Activated CD4-positive, alpha-beta T cell treated with anti-CD3 and anti-CD28 coated beads for 36 hours (primary cell): ENCODE measurements around the gene CACNA2D1. TPM values are rescaled to one million over a fixed set of nuclear protein-coding genes. Genes with fewer than 3 reads are reported as not detected.

Experiments used
- ATAC-seq: fragments of 200-7000 bp; cut with Tn5 transposase; one replicate; pipeline ENCODE4 v1.10.0; 2021; ENCODE audit warnings: mild to moderate bottlenecking, moderate library complexity
- CTCF ChIA-PET: fragments of 350-600 bp; sonication (Branson Sonifier 250); formaldehyde crosslinking; loops from one replicate; lab custom pipeline; 2021; ENCODE audit warnings: antibody characterized with exemption; lab: Charles Lee
- POLR2A ChIA-PET: fragments of 350-600 bp; sonication (Branson Sonifier 250); formaldehyde crosslinking; loops from one replicate; lab custom pipeline; 2021; ENCODE audit warnings: antibody characterized with exemption, inconsistent platforms; lab: Charles Lee
- DNase-seq: peaks from one replicate; pipeline ENCODE4 v3.0.0-alpha.2; 2020
- H3K27ac Mint-ChIP-seq: one replicate; pipeline ENCODE4 v1.8.0; 2021; ENCODE audit warnings: mixed read lengths
- H3K27me3 Mint-ChIP-seq: one replicate; pipeline ENCODE4 v1.8.0; 2021; ENCODE audit warnings: mixed read lengths
- H3K36me3 Mint-ChIP-seq: one replicate; pipeline ENCODE4 v1.8.0; 2021; ENCODE audit warnings: low read depth, mixed read lengths
- H3K4me1 Mint-ChIP-seq: one replicate; pipeline ENCODE4 v1.8.0; 2021; ENCODE audit warnings: mixed read lengths
- H3K4me3 Mint-ChIP-seq: one replicate; pipeline ENCODE4 v1.8.0; 2021; ENCODE audit warnings: mild to moderate bottlenecking, moderate library complexity, mixed read lengths
- H3K9me3 Mint-ChIP-seq: one replicate; pipeline ENCODE4 v1.8.0; 2021; ENCODE audit warnings: low read depth, mixed read lengths
- intact Hi-C, 2 experiments: fragments of 100-400 bp; cut with DNase I in 1 of 2; cut with micrococcal nuclease in 1 of 2; formaldehyde crosslinking; loops; one replicate each; pipeline versions ENCODE4 v1.14.2 to v1.15.1; 2022 to 2024; cut with DNase I, micrococcal nuclease
- total RNA-seq, 2 experiments: library from RNA; stranded (reverse); gene quantifications; one replicate each; pipeline ENCODE4 v1.2.3, GENCODE V29; 2021

Gene CACNA2D1
- total RNA-seq, 2 experiments from 2014 or later = not detected

DNA sequence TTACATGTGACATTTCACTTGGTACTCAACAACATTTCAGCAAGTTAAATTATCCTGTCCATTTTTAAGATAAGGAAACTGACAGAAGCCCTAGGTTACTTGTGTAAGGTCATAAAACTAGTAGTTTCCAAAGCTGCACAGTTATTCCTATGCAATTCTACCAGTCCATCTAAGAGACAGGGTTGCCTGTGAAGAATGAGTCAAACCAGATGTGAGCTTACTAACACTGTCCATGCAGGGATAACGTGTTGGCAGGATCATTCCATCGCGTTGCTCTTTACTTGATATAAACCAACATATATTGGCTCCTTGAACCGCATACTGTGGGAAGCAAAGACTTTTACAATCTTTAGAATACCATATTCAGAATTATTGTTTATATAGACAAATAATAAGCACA, 392.8 kb downstream of the CACNA2D1 start:
- DNase-seq (no peak), ATAC-seq (no peak)
- H3K4me1 Mint-ChIP-seq = no peaks in the 10 kb centered on the region
- H3K4me3 Mint-ChIP-seq = no peak overlapping the region
- H3K27me3 Mint-ChIP-seq = no peaks in the 10 kb centered on the region
- H3K36me3 Mint-ChIP-seq = no peaks in the 10 kb centered on the region
- POLR2A ChIA-PET = no interaction called here
- CTCF ChIA-PET = no interaction called here
- intact Hi-C loops = no loop called here
- no peak overlapping the region for H3K27ac Mint-ChIP-seq
- no peaks in the 10 kb centered on the region for H3K9me3 Mint-ChIP-seq

DNA sequence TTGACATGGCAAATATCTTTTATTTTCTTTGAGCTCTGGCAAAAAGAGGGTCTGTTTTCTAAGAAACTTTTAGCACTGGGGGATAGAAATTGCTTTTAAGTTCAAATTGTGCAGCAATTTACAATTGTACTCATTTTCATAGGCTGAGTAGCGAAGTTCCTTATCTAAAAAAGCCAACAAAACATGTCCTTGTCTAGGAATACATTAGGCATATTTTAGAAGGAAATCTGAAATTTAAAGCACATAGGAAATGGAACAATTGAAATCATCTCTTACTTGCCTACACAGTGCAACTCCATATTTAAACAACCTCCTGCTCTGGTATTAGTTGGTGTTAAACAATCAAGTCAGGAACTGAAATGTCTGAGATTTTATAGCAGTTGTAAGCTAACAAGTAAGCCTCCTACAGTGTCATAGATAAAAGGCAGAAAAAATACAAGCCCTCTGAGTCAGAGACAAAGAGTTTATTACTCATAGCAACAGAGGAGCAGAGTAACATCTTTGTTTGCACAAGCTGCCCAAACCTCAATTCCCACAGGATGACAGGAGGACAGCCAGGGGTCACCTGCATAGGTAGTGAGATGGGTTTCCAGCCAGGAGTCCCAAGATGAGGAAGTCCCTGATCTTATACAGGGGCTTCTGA, 393.6 kb downstream of the CACNA2D1 start:
- ChIA-PET POLR2A (no interaction called here), CTCF (no interaction called here)
- Mint-ChIP-seq H3K9me3 (no peaks in the 10 kb centered on the region), H3K36me3 (no peaks in the 10 kb centered on the region), H3K4me1 (no peaks in the 10 kb centered on the region), H3K4me3 (no peak overlapping the region), H3K27ac (no peak overlapping the region), H3K27me3 (no peaks in the 10 kb centered on the region)
- intact Hi-C loops = loop anchor here (10.0 kb wide), 3 partner anchors 425 to 555 kb away; no protein-coding TSS in a partner anchor
- ATAC-seq (no peak), DNase-seq (no peak)

DNA sequence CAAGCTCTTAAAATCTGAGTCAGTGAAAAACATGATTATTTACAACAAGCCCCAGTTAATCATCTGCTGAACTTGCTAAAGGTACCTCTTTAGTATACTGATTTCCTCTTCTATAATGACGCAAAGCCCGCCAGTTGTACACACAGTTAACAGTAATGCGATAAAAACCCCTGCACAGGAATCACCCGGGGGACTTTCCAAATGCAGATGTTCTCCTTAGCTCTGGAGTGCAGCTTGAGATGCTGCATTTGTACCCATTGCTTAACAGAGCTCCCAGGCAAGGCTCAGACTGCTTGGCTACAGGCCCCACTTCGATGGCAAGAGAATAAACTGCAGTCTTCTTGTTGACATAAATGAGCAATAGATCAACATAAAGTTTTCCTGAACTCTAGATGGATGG, 394.1 kb downstream of the CACNA2D1 start:
- no peaks in the 10 kb centered on the region for H3K27me3 Mint-ChIP-seq
- POLR2A ChIA-PET = no interaction called here
- no peak for ATAC-seq
- no peaks in the 10 kb centered on the region for H3K9me3 Mint-ChIP-seq
- no peak overlapping the region for H3K27ac Mint-ChIP-seq
- intact Hi-C loops = loop anchor here (10.0 kb wide), 3 partner anchors 425 to 555 kb away; no protein-coding TSS in a partner anchor
- no peaks in the 10 kb centered on the region for H3K4me1 Mint-ChIP-seq
- no peak for DNase-seq
- H3K4me3 Mint-ChIP-seq = no peak overlapping the region
- H3K36me3 Mint-ChIP-seq = no peaks in the 10 kb centered on the region
- CTCF ChIA-PET = no interaction called here

DNA sequence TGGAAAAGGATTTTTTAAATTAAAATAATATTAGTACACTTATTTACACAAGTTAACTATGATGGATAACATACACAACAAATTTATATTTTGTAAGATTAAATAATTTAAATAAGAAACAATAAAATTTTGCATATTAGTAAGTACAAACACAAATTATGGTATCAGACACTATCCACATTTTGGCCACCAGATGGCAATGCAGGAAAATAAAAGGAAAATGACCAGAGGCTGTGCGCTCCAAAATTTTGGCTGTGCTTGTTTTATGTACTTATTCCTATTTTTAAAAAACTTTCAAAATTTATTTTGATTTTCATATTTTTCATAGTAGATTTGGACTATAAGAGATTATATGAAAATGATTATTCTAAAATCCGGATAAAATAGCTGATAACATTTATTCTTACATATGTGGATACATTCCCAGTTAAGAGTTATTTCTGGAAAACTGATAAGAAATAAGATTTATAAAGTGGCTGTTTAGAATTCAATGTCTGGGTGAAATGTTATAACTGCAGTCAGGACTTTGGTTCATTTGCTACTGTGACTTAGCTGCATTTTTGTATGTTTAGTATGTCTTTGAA, 399.0 kb downstream of the CACNA2D1 start:
- Mint-ChIP-seq H3K27ac (no peak overlapping the region), H3K9me3 (no peaks in the 10 kb centered on the region), H3K4me3 (no peak overlapping the region), H3K36me3 (no peaks in the 10 kb centered on the region), H3K27me3 (no peaks in the 10 kb centered on the region), H3K4me1 (no peaks in the 10 kb centered on the region)
- ChIA-PET CTCF (interaction anchor here (0.8 to 1.8 kb wide), 5 partner anchors 523 to 562 kb away, joined by 3 to 6 read pairs (median 3); no protein-coding TSS in a partner anchor), POLR2A (no interaction called here)
- DNase-seq = peak; percentile 24
- intact Hi-C loops = loop anchor here (1.0 to 10.0 kb wide), 5 partner anchors 430 to 683 kb away; no protein-coding TSS in a partner anchor
- no peak for ATAC-seq

DNA sequence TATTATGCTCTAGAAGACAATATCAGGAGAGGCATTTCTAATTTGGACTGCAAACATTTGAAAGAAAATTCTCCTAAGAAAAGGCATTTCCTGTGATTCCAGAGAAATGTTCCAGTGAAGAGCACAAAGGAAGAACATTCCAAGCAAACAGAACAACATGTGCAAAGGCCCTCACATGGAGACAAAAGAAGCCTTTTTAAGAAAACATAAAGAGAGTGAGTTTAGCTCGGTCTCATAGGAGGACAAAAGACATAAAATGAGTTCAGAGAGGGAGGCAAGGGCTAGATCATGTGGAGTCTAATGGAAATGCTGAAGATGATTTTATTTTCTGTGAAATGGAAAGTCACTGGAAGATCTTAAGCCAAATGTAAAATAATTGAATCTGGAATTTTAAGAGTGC, 404.0 kb downstream of the CACNA2D1 start:
- no peak for DNase-seq
- ATAC-seq = no peak
- H3K36me3 Mint-ChIP-seq = no peaks in the 10 kb centered on the region
- no peaks in the 10 kb centered on the region for H3K27me3 Mint-ChIP-seq
- no peaks in the 10 kb centered on the region for H3K9me3 Mint-ChIP-seq
- H3K4me3 Mint-ChIP-seq = no peak overlapping the region
- no peaks in the 10 kb centered on the region for H3K4me1 Mint-ChIP-seq
- intact Hi-C loops = loop anchor here (5.0 to 10.0 kb wide), 4 partner anchors 435 to 688 kb away; no protein-coding TSS in a partner anchor
- CTCF ChIA-PET = no interaction called here
- POLR2A ChIA-PET = no interaction called here
- no peak overlapping the region for H3K27ac Mint-ChIP-seq

DNA sequence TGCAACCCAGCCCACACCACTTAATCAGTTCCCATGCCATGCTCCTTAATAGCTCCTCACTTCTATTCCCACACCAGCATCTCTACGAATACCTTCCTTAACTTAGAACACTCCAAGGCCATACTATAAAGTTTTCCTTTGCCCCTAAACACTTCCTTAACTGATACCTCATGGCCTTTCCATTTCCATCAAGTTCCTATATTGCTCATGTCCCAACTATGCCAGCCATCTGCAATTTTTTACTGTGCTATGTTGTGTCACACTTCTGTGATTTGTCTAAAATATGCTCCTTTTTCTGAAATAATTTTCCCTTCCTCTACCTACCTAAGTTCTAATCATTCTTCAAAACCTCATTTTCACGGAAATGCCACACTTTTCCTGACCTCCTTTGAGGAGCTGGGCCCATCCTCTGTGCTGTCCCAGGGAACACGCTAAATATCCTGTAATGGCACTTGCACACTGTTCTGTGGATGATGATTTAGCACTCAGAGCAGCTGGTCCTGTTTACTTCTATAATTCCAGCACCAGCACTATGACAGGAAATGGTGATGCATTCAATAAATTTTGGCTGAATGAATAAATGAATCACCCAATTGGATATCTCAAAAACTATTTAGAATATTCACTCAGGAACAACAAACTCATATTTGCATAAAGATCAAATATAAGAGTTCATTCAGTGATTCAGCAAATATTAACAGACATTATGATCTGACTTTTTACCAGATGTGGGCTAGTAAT, 407.3 kb downstream of the CACNA2D1 start:
- no peak for ATAC-seq
- H3K4me3 Mint-ChIP-seq = no peak overlapping the region
- H3K27me3 Mint-ChIP-seq = no peaks in the 10 kb centered on the region
- no peaks in the 10 kb centered on the region for H3K9me3 Mint-ChIP-seq
- H3K27ac Mint-ChIP-seq = no peak overlapping the region
- H3K4me1 Mint-ChIP-seq = no peaks in the 10 kb centered on the region
- CTCF ChIA-PET = no interaction called here
- intact Hi-C loops = no loop called here
- DNase-seq = no peak
- POLR2A ChIA-PET = no interaction called here
- H3K36me3 Mint-ChIP-seq = no peaks in the 10 kb centered on the region

DNA sequence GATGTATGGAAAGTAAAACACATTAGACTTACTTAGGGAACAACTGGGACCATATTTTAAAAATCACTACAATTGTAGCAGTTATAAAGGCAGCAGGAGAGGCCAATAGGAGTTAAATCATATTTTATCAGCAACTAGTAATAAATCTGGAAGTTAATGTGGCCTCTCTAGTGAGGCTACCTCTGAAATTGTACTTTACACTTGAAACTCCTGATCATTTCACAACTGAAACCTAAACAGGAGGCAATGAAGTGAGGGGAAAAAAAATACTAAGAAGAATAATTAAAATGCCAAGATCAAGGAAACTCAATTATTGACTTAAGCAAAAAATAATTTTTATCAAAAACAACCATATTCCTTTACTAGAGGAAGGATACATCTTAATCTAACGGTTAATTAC, 408.1 kb downstream of the CACNA2D1 start:
- no peak for ATAC-seq
- Mint-ChIP-seq H3K27me3 (no peaks in the 10 kb centered on the region), H3K4me3 (no peak overlapping the region), H3K36me3 (no peaks in the 10 kb centered on the region), H3K4me1 (no peaks in the 10 kb centered on the region), H3K27ac (no peak overlapping the region), H3K9me3 (no peaks in the 10 kb centered on the region)
- DNase-seq = no peak
- intact Hi-C loops = no loop called here
- POLR2A ChIA-PET = no interaction called here
- CTCF ChIA-PET = interaction anchor here (0.6 kb wide), 1 partner anchor 1486 kb away, joined by 3 read pairs; no protein-coding TSS in a partner anchor

DNA sequence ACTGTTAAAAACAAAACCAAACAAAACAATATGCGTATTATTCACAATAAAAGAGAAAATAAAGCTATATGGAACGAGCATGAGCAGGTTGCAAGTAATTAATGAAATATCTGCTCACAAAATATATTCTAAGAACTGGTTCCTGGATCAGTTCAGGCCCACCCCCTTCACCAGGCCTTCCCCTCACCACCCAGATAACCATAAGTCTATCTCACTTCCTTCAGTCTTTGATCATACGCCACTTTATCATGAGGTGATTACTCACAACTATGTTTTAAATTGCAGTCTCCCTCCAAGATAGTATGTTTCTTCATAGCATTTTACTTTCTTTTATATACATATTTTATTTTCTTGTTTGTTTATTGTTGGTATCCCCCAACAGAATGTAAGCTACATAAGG, 410.7 kb downstream of the CACNA2D1 start:
- ATAC-seq (no peak), DNase-seq (no peak)
- no peaks in the 10 kb centered on the region for H3K36me3 Mint-ChIP-seq
- ChIA-PET CTCF (interaction anchor here (0.7 to 1.5 kb wide), 2 partner anchors 10 to 36 kb away, joined by 3 read pairs; no protein-coding TSS in a partner anchor), POLR2A (no interaction called here)
- H3K27me3 Mint-ChIP-seq = no peaks in the 10 kb centered on the region
- intact Hi-C loops = no loop called here
- no peak overlapping the region for H3K4me3 Mint-ChIP-seq
- no peak overlapping the region for H3K27ac Mint-ChIP-seq
- H3K4me1 Mint-ChIP-seq = no peaks in the 10 kb centered on the region
- no peaks in the 10 kb centered on the region for H3K9me3 Mint-ChIP-seq

DNA sequence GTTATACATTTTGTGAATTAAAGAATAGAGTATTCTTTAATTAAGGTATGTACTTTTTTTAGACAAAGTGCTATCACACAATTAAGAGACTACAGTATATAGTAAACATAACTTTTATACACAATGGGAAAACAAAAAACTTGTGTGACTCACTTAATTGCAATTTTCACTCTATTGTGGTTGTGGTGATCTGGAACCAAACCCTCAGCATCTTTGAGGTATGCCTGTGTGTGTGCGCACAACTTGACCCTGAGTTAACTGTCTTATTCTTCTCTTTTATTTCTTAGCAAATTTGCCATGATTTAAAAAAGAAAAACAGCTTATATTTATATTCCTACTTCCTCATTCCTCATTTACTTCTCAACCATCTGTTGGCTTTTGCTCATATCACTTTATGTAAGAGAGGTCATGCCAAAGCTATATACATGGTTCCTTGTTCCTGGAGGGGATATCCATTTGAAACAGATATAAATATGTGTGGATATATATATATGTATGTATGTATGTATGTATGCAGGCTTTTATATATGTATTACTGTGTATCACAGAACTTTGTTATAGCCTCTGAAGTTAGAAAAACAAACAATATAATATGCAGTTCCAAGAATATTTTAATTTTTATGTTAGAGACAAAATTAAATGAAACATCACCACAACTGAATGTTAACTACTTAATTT, 414.2 kb downstream of the CACNA2D1 start:
- DNase-seq (no peak), ATAC-seq (no peak)
- no peaks in the 10 kb centered on the region for H3K36me3 Mint-ChIP-seq
- H3K4me3 Mint-ChIP-seq = no peak overlapping the region
- ChIA-PET CTCF (no interaction called here), POLR2A (no interaction called here)
- H3K9me3 Mint-ChIP-seq = peaks cover 4% of the 10 kb centered on the region
- intact Hi-C loops = no loop called here
- H3K27ac Mint-ChIP-seq = no peak overlapping the region
- no peaks in the 10 kb centered on the region for H3K27me3 Mint-ChIP-seq
- H3K4me1 Mint-ChIP-seq = no peaks in the 10 kb centered on the region

DNA sequence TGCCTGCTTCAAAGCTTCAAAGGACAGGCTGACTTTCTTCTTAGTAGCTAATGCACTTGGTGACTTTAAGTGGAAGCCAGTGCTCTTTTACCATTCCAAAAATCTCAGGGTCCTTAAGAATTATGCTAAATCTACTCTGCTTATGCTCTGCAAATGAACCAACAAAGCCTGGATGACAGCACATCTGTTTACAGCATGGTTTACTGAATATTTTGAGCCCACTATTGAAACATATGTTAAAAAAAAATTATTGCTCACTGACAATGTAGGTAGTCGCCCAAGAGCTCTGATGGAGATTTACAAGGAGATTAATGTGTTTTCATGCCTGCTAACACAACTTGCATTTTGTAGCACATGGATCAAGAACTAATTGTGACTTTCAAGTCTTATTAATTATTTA, 415.5 kb downstream of the CACNA2D1 start:
- Mint-ChIP-seq H3K4me1 (no peaks in the 10 kb centered on the region), H3K27me3 (no peaks in the 10 kb centered on the region), H3K27ac (no peak overlapping the region), H3K4me3 (no peak overlapping the region), H3K9me3 (peaks cover 4% of the 10 kb centered on the region), H3K36me3 (no peaks in the 10 kb centered on the region)
- ChIA-PET CTCF (no interaction called here), POLR2A (no interaction called here)
- intact Hi-C loops = no loop called here
- ATAC-seq = no peak
- DNase-seq = no peak

DNA sequence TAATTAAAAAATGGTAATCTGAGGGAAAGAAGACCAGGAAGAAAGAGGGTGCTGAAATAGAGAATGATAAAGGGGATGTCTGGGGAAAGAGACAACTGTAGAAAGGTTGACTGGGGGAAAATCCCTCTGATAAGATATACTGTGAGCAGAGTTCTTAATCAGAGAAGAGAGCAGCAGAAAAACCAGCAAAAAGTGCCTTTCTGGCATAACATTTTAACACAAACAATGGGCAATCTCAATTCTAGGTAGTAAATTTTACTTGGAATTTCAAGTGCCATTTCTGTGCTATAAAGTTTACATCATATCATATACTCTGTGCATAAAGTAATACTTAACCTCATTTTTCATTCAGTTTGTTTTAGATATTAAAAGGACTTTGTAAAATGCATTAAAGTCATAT, 421.9 kb downstream of the CACNA2D1 start:
- intact Hi-C loops = no loop called here
- Mint-ChIP-seq H3K27ac (no peak overlapping the region), H3K9me3 (peaks cover 4% of the 10 kb centered on the region), H3K4me1 (no peaks in the 10 kb centered on the region), H3K27me3 (no peaks in the 10 kb centered on the region), H3K36me3 (no peaks in the 10 kb centered on the region), H3K4me3 (no peak overlapping the region)
- POLR2A ChIA-PET = no interaction called here
- DNase-seq (no peak), ATAC-seq (no peak)
- CTCF ChIA-PET = no interaction called here
